ENCODE results near the gene DNAH9. TPM values are rescaled to one million over a fixed set of nuclear protein-coding genes. Genes with fewer than 3 reads are reported as not detected.

DNAH9 gene, protein sequence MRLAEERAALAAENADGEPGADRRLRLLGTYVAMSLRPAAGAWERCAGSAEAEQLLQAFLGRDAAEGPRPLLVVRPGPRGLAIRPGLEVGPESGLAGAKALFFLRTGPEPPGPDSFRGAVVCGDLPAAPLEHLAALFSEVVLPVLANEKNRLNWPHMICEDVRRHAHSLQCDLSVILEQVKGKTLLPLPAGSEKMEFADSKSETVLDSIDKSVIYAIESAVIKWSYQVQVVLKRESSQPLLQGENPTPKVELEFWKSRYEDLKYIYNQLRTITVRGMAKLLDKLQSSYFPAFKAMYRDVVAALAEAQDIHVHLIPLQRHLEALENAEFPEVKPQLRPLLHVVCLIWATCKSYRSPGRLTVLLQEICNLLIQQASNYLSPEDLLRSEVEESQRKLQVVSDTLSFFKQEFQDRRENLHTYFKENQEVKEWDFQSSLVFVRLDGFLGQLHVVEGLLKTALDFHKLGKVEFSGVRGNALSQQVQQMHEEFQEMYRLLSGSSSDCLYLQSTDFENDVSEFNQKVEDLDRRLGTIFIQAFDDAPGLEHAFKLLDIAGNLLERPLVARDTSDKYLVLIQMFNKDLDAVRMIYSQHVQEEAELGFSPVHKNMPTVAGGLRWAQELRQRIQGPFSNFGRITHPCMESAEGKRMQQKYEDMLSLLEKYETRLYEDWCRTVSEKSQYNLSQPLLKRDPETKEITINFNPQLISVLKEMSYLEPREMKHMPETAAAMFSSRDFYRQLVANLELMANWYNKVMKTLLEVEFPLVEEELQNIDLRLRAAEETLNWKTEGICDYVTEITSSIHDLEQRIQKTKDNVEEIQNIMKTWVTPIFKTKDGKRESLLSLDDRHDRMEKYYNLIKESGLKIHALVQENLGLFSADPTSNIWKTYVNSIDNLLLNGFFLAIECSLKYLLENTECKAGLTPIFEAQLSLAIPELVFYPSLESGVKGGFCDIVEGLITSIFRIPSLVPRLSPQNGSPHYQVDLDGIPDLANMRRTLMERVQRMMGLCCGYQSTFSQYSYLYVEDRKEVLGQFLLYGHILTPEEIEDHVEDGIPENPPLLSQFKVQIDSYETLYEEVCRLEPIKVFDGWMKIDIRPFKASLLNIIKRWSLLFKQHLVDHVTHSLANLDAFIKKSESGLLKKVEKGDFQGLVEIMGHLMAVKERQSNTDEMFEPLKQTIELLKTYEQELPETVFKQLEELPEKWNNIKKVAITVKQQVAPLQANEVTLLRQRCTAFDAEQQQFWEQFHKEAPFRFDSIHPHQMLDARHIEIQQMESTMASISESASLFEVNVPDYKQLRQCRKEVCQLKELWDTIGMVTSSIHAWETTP (N-terminal part only)
- total RNA-seq: under 0.01 and 0.30 TPM in 2 replicates

DNA sequence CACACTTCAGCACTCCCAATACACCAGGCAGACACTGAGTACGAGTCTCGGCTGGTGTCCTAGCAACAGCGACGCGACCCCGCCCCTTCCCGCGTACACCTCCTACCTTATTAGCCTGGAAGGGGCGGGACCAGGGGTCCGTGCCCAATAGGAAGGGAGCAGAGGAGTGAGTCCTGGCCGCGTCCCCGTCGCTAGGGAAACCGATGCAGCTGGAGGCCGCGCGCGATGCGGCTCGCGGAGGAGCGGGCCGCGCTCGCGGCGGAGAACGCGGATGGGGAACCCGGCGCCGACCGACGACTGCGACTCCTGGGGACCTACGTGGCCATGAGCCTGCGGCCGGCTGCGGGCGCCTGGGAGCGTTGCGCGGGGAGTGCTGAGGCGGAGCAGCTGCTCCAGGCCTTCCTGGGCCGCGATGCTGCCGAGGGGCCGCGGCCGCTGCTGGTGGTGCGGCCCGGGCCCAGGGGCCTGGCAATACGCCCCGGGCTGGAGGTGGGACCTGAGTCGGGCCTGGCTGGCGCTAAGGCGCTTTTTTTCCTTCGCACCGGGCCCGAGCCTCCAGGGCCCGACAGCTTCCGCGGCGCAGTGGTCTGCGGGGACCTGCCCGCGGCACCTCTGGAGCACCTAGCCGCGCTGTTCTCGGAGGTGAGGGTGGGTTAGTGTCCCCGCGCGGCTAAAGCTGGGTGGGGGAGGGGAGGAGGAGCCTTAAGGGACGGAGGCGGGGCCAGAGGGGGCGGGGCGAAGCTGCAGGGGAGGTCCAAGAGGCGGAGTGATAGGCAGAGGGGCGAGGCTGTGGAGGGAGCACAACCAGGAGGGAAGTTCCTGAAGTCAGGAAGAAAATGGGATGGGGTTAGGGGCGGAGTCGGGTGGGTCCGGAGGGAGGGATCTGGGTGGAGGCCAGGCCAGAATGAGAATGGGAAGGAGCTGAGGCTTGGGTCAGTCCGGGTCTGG lies at the start of gene DNAH9:
TSS of gene DNAH9 (plus strand) at position 197 of the 948 bp plus-strand sequence. CDS start at position 226, 29 bp downstream.

DNA sequence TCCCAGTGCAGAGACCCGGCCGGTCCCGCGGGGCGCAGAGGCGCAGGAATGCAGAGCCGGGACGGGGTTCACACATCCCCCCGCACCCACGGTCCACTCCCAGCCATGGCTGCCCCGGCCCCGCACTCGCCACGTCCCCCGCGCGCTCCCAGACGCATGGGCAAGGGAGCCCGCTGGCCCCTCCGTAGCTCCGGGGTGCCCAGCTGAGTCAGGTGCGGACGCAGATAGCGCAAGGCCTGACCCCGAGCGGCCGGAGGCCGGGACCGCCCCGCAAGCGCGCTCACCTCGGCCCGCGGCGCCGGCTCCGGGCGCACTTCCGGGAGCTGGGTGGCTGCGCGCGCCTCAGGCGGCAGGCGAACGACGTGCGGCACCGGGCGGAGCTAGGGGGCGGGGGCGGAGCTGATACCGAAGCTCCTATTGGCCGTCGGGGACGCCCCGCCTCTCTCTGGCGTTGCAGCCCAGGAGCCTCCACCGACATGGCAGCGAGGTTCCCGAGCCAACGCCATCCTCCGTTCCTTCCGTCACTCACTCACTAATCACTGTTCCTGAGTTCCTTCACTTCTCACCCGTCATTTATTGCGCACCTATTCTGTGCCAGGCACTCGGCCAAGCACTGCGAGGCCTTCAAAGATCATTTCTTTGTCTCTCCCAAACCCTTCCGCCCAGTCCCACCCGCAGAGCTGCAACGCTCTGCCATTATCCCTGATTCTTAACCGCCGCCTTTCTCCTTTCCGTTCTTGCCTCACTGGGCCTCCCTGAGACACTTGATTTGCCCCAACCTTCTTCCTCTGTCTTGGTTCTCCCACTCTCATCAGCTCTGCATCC lies 399.1 kb downstream of the DNAH9 start, which contains the start of gene ZNF18:
TSS of gene ZNF18 (minus strand) at position 329 of the 825 bp plus-strand sequence. CDS start 4,646 bp downstream, outside the sequence.

